ENCODE data around the gene NRN1L.

GRCh38 chr16:67883146-67883871 lies 1.4 kb upstream of the NRN1L start:
- TF ChIP-seq, protein P1, sequence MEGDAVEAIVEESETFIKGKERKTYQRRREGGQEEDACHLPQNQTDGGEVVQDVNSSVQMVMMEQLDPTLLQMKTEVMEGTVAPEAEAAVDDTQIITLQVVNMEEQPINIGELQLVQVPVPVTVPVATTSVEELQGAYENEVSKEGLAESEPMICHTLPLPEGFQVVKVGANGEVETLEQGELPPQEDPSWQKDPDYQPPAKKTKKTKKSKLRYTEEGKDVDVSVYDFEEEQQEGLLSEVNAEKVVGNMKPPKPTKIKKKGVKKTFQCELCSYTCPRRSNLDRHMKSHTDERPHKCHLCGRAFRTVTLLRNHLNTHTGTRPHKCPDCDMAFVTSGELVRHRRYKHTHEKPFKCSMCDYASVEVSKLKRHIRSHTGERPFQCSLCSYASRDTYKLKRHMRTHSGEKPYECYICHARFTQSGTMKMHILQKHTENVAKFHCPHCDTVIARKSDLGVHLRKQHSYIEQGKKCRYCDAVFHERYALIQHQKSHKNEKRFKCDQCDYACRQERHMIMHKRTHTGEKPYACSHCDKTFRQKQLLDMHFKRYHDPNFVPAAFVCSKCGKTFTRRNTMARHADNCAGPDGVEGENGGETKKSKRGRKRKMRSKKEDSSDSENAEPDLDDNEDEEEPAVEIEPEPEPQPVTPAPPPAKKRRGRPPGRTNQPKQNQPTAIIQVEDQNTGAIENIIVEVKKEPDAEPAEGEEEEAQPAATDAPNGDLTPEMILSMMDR (conservative IDR thresholded peaks at IDR 0.05 in 1 of 2, IDR thresholded peaks at IDR 0.05 in 1 of 2; ENCODE audit: extremely low read depth in 1 of 2, insufficient read depth in 1 of 2, low read depth in 1 of 2, low read length in 2 of 2): no peak
- TF ChIP-seq EZH2 (IDR thresholded peaks at IDR 0.05; ENCODE audit: borderline replicate concordance, low read length): no peak
